Inferior parietal cortex (tissue), 1 donor: ENCODE data around the gene ZNF287.

ENCODE experiments used
- DNase-seq: peaks from one replicate; pipeline ENCODE4 v3.0.0-alpha.2; 2016; ENCODE audit errors: extremely low spot score

The ZNF287 gene

DNA sequence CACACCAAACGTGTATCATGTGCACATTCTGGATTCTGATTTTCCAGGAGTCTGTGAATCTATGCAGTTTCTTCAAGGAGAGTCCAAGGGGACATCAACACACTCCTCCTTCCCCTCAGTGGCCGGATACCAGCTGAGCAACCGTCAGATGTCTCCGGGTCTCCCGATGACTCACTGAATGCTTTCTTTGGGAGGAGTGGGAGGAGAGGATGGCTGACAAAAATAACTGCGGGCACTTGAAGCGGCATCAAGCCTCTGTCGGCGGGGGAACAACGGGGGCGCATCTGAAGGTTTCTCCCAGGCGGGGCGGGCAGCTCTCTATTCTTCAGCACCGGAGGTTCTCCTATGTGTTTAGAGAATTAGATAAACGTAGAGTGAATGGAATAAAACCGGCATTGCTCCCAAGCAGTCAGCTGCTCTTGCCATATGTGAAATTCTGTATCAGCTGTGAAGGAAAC is 52.4 kb downstream of the ZNF287 start:
- peak; percentile 68 for DNase-seq

DNA sequence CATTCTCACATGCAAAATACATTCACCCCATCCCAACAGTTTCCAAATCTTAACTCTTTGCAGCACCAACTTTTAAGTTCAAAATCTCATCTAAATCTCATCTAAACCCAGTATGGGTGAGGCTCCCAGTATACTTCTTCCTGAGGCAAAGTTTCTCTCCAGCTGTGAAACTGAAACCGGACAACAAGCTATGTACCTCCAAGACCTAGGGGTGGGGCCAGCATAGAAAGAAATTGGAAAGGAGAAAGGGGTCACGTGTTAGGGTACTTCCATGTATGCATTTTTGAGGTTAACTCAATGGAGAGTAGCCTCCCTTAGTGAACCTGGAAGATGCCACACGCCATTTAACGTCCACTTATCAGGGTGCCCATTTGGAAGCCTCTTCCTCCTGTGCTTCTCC is 53.1 kb downstream of the ZNF287 start:
- no peak for DNase-seq

DNA sequence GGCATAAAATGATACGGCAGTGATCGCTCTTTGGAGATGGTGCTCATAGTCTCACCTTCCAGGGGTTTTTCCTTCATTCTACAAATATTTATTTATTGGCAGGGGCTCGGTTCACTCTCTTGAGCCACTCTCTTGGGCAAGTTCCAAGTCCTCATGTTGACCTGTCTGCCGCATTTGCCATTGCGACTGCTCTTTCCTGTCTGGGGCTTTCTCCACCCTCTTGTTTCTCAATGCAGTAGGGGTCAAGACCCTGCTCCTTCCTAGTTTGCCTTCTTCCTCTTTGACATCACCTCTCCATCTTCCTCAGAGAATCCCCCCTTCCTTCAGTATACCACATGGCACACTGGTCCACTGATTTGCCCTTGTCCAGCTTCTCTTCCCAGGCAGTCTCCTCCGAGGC is 55.1 kb downstream of the ZNF287 start:
- no peak for DNase-seq

DNA sequence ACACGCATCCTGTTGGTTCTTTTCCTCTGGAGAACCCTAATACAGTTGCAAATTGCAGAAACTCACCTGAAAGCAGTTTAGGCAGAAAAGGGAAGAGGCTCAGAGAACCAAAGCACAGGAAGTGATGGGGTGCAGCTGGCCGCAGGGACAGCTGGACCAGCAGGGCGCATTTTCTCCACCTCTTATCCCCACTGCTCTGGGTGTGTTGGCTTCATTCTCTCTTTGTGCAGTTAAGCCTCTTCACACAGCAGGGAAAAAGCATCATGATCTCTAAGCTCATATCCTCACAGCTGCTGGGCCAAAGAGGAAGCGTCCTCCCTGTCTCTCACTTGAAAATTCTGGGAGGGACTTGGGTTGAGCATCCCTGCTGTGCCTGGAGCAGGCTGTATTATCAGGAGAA is 57.0 kb downstream of the ZNF287 start:
- no peak for DNase-seq

DNA sequence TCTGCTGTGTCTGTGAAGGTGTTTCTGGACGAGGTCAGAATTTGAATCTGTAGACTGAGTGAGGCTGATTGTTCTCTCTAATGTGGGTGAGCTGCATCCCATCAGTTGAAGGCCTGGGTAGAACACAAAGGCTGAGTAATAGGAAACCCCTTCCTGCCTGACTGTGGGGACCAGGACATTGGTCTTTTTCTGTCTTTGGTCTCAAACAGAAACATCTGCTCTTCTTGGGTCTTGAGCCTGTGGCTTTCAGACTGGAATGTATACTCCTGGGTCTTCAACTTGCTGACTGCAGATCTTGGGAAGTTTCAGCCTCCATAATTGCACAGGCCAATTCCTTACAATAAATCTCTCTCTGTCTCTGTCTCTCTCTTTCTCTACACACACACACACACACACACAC is 57.4 kb downstream of the ZNF287 start:
- DNase-seq = no peak

DNA sequence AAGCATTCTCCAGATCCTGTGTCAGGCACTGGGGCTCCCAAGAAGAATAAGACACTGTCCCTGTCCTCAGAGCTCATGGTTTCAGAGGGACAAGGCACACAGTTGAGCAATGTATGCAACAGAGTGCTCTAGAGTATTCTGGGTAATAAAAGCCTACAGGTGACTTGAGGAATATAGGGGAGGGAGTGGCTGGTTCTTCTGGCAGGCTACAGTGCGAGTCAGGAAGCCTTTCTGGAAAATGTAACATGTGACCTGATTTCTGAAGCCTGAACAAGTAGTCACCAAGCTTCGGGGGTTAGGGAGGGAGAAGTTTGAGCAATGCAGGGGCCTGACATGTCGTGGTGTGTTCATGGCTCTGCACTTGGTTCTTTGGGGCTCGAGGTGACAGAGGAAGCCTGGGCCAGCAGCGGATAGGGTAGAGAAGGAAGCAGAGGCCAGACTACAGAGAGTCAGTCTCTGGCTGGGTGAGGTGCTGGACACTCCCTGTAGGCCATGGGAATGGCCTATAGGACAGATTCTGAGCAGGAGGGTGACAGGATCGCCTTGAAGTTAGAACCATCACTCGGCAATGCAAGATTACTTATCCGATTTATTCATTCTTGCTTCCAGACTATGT is 61.0 kb downstream of the ZNF287 start:
- DNase-seq = no peak

DNA sequence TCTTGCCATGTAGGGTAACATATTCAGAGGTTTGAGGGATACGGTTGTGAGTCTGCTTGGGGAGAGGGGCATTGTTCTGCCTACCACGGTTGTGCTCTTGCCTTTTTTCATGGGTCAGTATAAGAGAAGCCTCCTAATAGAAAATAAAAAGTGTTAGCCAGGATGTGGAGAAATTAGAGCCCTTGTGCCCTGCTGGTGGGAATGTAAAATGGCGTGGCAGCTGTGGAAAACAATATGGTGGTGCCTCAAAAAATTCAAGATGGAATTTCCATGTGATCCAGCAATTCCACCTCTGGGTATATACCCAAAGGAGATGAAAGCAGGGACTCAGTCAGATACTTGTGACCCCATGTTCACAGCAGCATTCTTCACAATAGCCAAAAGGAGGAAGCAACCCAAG is 62.8 kb downstream of the ZNF287 start:
- no peak for DNase-seq

DNA sequence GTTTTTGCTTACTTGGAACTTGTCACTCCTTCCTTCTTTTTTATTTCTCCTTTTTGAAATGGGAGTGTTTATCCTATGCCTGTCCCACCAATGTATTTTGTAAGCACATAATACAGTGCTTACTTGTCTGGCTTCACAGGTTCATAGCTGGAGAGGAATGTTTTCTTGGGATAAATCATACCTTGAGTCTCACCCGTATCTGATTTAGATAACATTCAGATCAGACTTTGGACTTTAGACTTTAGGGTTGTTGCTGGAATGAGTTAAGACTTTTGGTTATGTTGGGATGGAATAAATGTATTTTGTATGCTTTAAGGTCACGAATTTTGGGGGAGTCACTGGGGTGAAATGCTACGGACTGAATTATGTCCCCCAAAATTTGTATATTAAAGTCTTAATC is 64.0 kb downstream of the ZNF287 start:
- no peak for DNase-seq
